K562 (cell line): Measurements from ENCODE around the gene LRRC10B. TPM values are rescaled to one million over a fixed set of nuclear protein-coding genes. Genes with fewer than 3 reads are reported as not detected.

Experiments
- CHD7 ChIP-seq: fragments of 200-600 bp; sonication (generic); IDR thresholded peaks from one replicate; pipeline ENCODE4 v1.6.1; 2012; ENCODE audit warnings: mild to moderate bottlenecking, low read depth, low read length, inconsistent platforms
- polyA plus RNA-seq, 8 experiments: library from polyadenylated mRNA; depleted of rRNA in 4 of 8; stranded (reverse) in 5 of 8; unstranded in 3 of 8; fragments of >200 nt; fragmentation: Nextera tagmentation in 2 of 8; fragmentation: Illumina TruSeq in 1 of 8; extraction: Ambion mirVana in 2 of 8; extraction: Trizol in 1 of 8; gene quantifications; 2 replicates each; pipeline versions ENCODE4 v1.2.1 to v1.2.3, GENCODE V29; 2011 to 2014; ENCODE audit warnings: inconsistent platforms in 1 of 8, missing spikeins in 1 of 8
- total RNA-seq, 7 experiments: library from RNA; depleted of rRNA in 6 of 7; stranded (reverse); fragments of >200 nt in 6 of 7; fragmentation: Illumina TruSeq in 2 of 7; extraction: Trizol in 2 of 7; gene quantifications; 2 replicates each; pipeline versions ENCODE4 v1.2.1 to v1.2.3, GENCODE V29; 2011 to 2021; ENCODE audit warnings: low replicate concordance in 1 of 7

LRRC10B gene
- total and polyA plus RNA-seq, 9 of the 15 experiments (the other 6 are each of a cell fraction or from before 2014, with no cell fraction given) = 0.11 TPM; not detected in 8

GRCh38 chr11:61550665-61551227 is 42.2 kb downstream of the LRRC10B start (continued):
- no peak for TF ChIP-seq CHD7
